HG02973 (cell line): ENCODE data around the gene CDK10.

Experiments
- ATAC-seq: cut with Tn5 transposase; IDR thresholded peaks from one replicate; pipeline ENCODE4 v1.9.1; 2021; ENCODE audit warnings: moderate library complexity; ENCODE audit not compliant: unreplicated experiment

Gene CDK10

GRCh38 chr16:89732142-89732917, 45.8 kb downstream of the CDK10 start:
- ATAC-seq: no peak

GRCh38 chr16:89732918-89733242, 46.4 kb downstream of the CDK10 start:
- ATAC-seq: no peak

- ATAC-seq: no peak
Measured at GRCh38 chr16:89733322-89733721, 46.8 kb downstream of the CDK10 start.

- ATAC-seq: no peak
Measured at GRCh38 chr16:89733792-89734191, 47.3 kb downstream of the CDK10 start.

- no peak for ATAC-seq
Measured at GRCh38 chr16:89736554-89736953, 50.1 kb downstream of the CDK10 start.

- no peak for ATAC-seq
Measured at GRCh38 chr16:89737341-89738071, 51.0 kb downstream of the CDK10 start.

GRCh38 chr16:89738072-89738377, 51.5 kb downstream of the CDK10 start:
- ATAC-seq: no peak

- ATAC-seq: no peak
Measured at GRCh38 chr16:89738538-89739317, 52.2 kb downstream of the CDK10 start.

- ATAC-seq: no peak
Measured at GRCh38 chr16:89739383-89739782, 52.9 kb downstream of the CDK10 start.

GRCh38 chr16:89741342-89742014, 55.0 kb downstream of the CDK10 start:
- ATAC-seq: no peak

- no peak for ATAC-seq
Measured at GRCh38 chr16:89742948-89743347, 56.5 kb downstream of the CDK10 start.

- ATAC-seq: no peak
Measured at GRCh38 chr16:89744813-89745212, 58.3 kb downstream of the CDK10 start.
